Calu3 (cell line): ENCODE data around the gene TYR. TPM values are rescaled to one million over a fixed set of nuclear protein-coding genes. Genes with fewer than 3 reads are reported as not detected.
"Not testable (repeated sequence)": the region's sequence is repeated elsewhere in the genome, so short reads cannot be mapped to it uniquely, and the experiment has no call there.

Experiments
- BruUV-seq: library from RNA; stranded (reverse); fragments of 400-500 nt; replicated peaks from 2 replicates; lab custom pipeline; 2021; lab: Mats Ljungman, UMichigan
- CTCF ChIA-PET: fragments of 300-600 bp; sonication (Branson Sonifier 250); formaldehyde crosslinking; loops from one replicate; lab custom pipeline; 2022; ENCODE audit warnings: antibody characterized with exemption; lab: Charles Lee
- DNase-seq: peaks from one replicate; pipeline ENCODE4 v3.0.0; 2022
- H3K27ac Mint-ChIP-seq: one replicate; pipeline ENCODE4 v1.8.0; 2022; ENCODE audit warnings: mixed read lengths; ENCODE audit not compliant: unreplicated experiment
- H3K27me3 Mint-ChIP-seq: one replicate; pipeline ENCODE4 v1.8.0; 2022; ENCODE audit warnings: mixed read lengths; ENCODE audit not compliant: unreplicated experiment
- H3K36me3 Mint-ChIP-seq: one replicate; pipeline ENCODE4 v1.8.0; 2022; ENCODE audit warnings: mild to moderate bottlenecking, moderate library complexity, mixed read lengths; ENCODE audit not compliant: insufficient read depth, unreplicated experiment
- H3K4me1 Mint-ChIP-seq: one replicate; pipeline ENCODE4 v1.8.0; 2022; ENCODE audit warnings: mild to moderate bottlenecking, low read depth, mixed read lengths; ENCODE audit not compliant: unreplicated experiment
- H3K4me3 Mint-ChIP-seq: one replicate; pipeline ENCODE4 v1.8.0; 2022; ENCODE audit warnings: mild to moderate bottlenecking, low read depth, moderate library complexity, mixed read lengths; ENCODE audit not compliant: unreplicated experiment
- H3K9me3 Mint-ChIP-seq: one replicate; pipeline ENCODE4 v1.8.0; 2022; ENCODE audit warnings: low read depth, mixed read lengths; ENCODE audit not compliant: unreplicated experiment
- intact Hi-C: fragments of 100-400 bp; cut with micrococcal nuclease; formaldehyde crosslinking; loops from one replicate; pipeline ENCODE4 v1.10.0; 2022; ENCODE audit not compliant: unreplicated experiment
- total RNA-seq: library from RNA; stranded (reverse); gene quantifications from 2 replicates; pipeline ENCODE4 v1.2.3, GENCODE V29; 2022
- TF ChIP-seq, protein P1 (sequence below): fragments of 200-600 bp; IDR thresholded peaks from one replicate; pipeline ENCODE4 v1.8.0; 2022; ENCODE audit warnings: antibody characterized with exemption; ENCODE audit not compliant: unreplicated experiment

TYR gene
- total RNA-seq, 1 experiment from 2014 or later = not detected

- intact Hi-C loops, BruUV-seq, H3K4me3 Mint-ChIP-seq, H3K4me1 Mint-ChIP-seq, H3K36me3 Mint-ChIP-seq, H3K27ac Mint-ChIP-seq, H3K9me3 Mint-ChIP-seq, CTCF ChIA-PET, H3K27me3 Mint-ChIP-seq, DNase-seq: not testable (repeated sequence)
Observed at GRCh38 chr11:89288004-89288403, 110.3 kb downstream of the TYR start.

DNA sequence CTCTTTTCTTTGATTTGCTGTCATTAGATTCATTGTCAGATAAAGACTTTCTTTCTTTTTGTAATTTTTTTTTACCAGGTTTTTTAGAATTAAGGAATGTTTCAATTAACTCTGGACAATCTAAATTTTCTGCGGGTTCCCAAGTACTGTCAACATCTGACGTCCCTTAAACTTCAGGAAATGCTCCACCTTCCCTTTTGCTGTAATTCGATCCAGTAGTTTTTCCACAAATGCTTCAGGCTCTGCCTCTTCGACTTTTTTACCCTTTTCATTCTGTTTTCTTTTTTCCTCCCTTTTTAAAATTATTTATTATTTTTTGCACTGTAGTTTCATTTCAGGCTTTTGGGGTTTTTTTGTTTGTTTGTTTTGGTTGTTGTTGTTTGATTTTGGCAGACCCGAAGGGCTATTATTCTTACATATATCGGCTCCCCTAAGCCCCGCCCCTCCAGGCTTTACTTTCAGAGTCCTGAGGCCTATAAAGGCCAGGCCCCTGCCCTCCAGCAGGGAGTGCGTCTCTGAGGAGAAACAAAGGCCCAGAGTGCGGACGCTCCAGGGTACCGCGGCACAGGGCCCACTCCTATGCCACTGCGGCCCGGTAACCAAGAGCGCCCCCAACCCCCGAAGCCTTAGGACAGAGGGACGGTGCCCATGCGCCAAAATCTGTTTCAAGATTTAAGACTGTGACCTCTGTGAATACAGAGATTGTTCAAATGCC is 116.4 kb downstream of the TYR start:
- intact Hi-C loops = no loop called here
- no peak overlapping the region for H3K27ac Mint-ChIP-seq

GRCh38 chr11:89295023-89295422 is 117.3 kb downstream of the TYR start:
- H3K27me3 Mint-ChIP-seq, H3K9me3 Mint-ChIP-seq, intact Hi-C loops, H3K27ac Mint-ChIP-seq, H3K4me3 Mint-ChIP-seq, H3K36me3 Mint-ChIP-seq, H3K4me1 Mint-ChIP-seq, BruUV-seq, CTCF ChIA-PET, DNase-seq: not testable (repeated sequence)

More for the DNA sequence above, 116.4 kb downstream of the TYR start:
- CTCF ChIA-PET = no interaction called here
- TF ChIP-seq, protein P1, sequence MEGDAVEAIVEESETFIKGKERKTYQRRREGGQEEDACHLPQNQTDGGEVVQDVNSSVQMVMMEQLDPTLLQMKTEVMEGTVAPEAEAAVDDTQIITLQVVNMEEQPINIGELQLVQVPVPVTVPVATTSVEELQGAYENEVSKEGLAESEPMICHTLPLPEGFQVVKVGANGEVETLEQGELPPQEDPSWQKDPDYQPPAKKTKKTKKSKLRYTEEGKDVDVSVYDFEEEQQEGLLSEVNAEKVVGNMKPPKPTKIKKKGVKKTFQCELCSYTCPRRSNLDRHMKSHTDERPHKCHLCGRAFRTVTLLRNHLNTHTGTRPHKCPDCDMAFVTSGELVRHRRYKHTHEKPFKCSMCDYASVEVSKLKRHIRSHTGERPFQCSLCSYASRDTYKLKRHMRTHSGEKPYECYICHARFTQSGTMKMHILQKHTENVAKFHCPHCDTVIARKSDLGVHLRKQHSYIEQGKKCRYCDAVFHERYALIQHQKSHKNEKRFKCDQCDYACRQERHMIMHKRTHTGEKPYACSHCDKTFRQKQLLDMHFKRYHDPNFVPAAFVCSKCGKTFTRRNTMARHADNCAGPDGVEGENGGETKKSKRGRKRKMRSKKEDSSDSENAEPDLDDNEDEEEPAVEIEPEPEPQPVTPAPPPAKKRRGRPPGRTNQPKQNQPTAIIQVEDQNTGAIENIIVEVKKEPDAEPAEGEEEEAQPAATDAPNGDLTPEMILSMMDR = no peak
- DNase-seq = no peak
- H3K36me3 Mint-ChIP-seq = no peaks in the 10 kb centered on the region
- H3K27me3 Mint-ChIP-seq = no peaks in the 10 kb centered on the region
- no peaks in the 10 kb centered on the region for H3K9me3 Mint-ChIP-seq
- no TSS peak for BruUV-seq
- no peaks in the 10 kb centered on the region for H3K4me1 Mint-ChIP-seq
- no peak overlapping the region for H3K4me3 Mint-ChIP-seq

GRCh38 chr11:89303029-89303428 is 125.4 kb downstream of the TYR start:
- H3K27me3 Mint-ChIP-seq, CTCF ChIA-PET, intact Hi-C loops, H3K4me1 Mint-ChIP-seq, H3K4me3 Mint-ChIP-seq, DNase-seq, BruUV-seq, H3K27ac Mint-ChIP-seq, H3K36me3 Mint-ChIP-seq, H3K9me3 Mint-ChIP-seq: not testable (repeated sequence)

GRCh38 chr11:89308272-89308671 is 130.6 kb downstream of the TYR start:
- H3K4me1 Mint-ChIP-seq, BruUV-seq, H3K27ac Mint-ChIP-seq, H3K4me3 Mint-ChIP-seq, H3K9me3 Mint-ChIP-seq, CTCF ChIA-PET, intact Hi-C loops, H3K36me3 Mint-ChIP-seq, H3K27me3 Mint-ChIP-seq, DNase-seq: not testable (repeated sequence)

DNA sequence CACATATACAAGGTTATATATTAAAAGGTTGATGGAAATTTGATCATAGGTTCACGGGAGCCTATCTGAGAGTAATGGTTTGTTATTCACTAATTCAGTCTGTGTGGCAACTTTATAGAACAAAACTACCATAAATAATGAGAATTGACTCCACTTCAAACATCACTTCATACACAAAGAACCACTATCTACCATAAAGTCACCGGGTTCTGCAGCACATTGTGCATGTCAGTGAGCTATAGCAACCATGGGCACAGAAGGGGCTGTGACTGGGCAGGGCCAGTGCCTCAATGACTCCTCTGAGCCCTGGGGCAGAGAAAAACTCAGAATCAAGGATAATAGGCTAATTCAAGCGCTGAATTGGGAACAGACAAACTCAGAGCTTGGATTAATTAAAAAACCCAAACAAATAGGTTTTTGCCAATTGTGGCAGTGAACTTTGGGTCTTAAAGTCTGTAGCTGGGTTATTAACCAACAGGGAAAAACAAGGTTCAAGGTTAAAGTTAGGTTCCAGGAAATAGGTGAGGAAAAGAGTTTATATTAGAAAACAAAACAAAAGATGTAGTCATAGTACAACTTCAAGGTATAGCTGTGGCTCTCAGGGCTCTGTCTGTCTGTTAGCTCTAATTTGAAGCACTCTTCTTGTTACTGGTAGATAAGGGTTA is 131.8 kb downstream of the TYR start:
- H3K4me3 Mint-ChIP-seq, CTCF ChIA-PET, H3K4me1 Mint-ChIP-seq, H3K27ac Mint-ChIP-seq, H3K9me3 Mint-ChIP-seq, H3K36me3 Mint-ChIP-seq, DNase-seq, H3K27me3 Mint-ChIP-seq, intact Hi-C loops, BruUV-seq: not testable (repeated sequence)

DNA sequence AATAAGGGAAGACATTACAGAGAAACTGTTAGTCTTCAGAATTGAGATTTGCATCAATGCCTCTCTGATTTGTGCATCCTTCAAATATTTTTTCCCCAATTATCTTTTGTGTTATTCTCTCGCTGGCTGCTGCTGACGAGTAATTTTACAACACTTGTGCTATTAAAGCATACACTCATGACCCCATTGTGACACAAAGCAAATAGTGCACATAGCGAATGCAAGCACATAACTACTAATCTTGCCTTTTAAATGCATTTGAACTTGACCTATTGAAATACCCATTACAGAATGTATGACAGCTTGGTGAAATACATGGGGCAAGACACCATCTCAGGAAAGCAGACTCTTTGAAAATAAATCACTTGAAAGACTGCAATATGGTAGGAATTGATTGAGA is 132.9 kb downstream of the TYR start:
- intact Hi-C loops, H3K36me3 Mint-ChIP-seq, CTCF ChIA-PET, BruUV-seq, H3K4me1 Mint-ChIP-seq, DNase-seq, H3K9me3 Mint-ChIP-seq, H3K4me3 Mint-ChIP-seq, H3K27ac Mint-ChIP-seq, H3K27me3 Mint-ChIP-seq: not testable (repeated sequence)
